SKM-1 treated with dmso at 0.1 percent for 144 hours (cell line): ENCODE measurements around the gene CHAC1.
A peak's percentile ranks its signal among the peaks of the same experiment; 100 is the strongest.
"Not testable (repeated sequence)": the region's sequence is repeated elsewhere in the genome, so short reads cannot be mapped to it uniquely, and the experiment has no call there.

ENCODE experiments used
- DNase-seq: peaks from one replicate; lab custom pipeline; 2025; ENCODE audit not compliant: unreplicated experiment; lab: John Stamatoyannopoulos, UW

CHAC1 gene

DNA sequence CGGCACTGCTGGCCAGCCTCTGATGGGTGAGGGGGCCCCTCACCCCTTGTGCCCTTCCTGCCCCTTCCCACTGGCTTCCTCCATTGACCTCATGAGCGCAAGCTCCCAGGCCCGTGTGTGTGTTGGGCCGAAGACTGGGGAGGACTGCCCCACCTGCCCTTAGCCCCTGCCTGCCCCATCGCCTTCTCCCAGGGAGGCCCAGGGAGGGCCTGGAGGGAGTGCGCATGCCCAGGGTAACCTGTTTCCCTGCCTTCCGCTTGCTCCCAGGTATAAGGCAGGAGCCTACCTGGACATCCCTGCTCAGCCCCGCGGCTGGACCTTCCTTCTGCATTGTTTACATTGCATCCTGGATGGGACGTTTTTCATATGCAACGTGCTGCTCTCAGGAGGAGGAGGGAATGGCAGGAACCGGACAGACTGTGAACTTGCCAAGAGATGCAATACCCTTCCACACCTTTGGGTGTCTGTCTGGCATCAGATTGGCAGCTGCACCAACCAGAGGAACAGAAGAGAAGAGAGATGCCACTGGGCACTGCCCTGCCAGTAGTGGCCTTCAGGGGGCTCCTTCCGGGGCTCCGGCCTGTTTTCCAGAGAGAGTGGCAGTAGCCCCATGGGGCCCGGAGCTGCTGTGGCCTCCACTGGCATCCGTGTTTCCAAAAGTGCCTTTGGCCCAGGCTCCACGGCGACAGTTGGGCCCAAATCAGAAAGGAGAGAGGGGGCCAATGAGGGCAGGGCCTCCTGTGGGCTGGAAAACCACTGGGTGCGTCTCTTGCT lies 15.3 kb upstream of the CHAC1 start:
- DNase-seq = no peak

DNA sequence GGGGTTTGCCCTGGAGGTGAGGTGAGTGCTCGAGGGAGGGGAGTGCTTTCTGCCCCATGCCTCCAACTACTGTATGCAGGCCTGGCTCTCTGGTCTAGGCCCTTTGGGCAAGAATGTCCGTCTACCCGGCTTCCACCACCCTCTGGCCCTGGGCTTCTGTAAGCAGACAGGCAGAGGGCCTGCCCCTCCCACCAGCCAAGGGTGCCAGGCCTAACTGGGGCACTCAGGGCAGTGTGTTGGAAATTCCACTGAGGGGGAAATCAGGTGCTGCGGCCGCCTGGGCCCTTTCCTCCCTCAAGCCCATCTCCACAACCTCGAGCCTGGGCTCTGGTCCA lies 14.8 kb upstream of the CHAC1 start:
- DNase-seq = no peak

DNA sequence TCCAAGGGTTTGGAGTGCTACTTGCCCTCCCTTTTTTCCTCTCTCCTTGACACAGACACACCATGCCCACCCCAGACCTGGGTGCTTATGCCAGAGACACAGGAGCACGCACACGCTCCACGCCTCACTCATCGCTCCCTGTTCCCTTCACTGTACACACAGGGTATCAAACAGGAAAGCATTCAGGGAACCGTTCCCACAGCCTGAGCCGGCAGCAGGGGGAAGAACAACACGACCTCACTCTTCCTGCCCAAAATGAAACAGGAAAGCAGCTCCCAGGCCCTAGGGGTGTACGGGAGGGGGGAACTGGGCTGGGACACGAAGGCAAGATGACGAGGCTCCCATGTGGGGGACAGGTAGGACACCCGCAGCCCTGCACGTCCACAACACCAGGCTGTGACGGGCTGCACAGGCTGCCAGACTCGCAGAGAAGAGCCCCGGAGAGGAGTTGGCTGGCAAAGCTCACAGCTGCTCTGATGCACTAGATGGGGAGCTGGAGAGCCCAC lies 12.9 kb upstream of the CHAC1 start:
- no peak for DNase-seq

DNA sequence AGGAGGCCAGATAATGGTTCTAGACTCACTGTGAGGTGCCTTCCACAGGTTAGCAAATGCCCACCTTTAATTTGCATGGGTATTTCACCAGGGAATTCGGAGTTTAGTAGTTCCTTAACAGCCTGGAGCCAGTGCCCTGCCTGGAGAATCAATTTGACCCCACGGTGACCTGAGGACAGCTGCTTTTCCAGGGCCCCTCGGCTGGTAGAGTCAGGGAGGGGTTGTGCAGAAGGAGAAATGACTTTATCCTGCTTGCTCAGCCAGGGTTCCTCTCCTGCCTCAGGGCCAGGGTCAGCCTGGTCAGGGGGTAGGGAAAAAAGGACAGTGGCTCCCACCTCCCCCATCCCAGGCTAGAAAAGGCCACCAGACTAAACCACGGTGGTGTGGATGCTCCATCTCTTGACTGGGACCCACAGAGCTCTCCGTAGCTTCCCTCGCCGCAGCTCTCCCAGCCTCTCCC lies 12.2 kb upstream of the CHAC1 start:
- no peak for DNase-seq

DNA sequence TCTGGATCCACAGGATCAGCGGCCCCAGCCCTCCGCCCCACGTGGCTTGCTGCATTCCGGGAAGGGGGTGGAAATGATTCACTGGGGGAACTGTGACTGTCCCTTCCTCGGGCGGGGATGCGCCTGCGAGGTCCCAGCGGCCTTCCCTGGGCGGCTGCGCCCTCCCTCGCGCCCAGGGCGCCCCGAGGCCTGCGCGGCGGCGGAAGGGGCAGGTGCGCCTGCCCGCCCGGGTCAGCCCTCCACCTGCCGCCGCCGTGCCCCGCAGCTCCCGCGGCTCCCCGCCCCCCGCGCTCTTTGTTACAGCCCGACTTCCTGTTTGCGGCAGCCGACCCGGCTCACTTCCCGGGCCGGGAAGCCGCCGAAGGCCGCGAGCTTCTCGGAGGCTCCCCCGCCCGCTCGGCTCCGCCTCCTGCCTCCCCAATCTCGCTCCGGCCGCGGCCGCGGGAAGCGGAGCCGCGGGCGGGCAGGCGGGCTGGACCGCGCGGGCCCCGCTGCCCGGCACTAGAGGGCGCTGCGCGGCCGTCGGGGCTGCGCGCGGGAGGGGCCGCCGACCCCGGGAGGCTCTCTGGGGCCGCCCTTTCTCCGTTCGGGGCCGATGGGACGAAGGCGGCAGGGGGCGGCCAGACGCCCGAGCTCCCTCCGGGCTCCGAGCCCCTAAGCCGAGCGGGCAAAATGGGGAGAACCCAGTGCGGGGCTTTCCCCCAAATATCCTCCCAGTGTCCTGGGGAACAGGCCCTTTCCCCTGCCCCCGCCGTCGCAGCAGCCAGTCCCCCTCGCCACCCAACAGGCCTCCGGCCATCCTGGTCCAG lies 11.5 kb upstream of the CHAC1 start:
- DNase-seq = peak; percentile 83

DNA sequence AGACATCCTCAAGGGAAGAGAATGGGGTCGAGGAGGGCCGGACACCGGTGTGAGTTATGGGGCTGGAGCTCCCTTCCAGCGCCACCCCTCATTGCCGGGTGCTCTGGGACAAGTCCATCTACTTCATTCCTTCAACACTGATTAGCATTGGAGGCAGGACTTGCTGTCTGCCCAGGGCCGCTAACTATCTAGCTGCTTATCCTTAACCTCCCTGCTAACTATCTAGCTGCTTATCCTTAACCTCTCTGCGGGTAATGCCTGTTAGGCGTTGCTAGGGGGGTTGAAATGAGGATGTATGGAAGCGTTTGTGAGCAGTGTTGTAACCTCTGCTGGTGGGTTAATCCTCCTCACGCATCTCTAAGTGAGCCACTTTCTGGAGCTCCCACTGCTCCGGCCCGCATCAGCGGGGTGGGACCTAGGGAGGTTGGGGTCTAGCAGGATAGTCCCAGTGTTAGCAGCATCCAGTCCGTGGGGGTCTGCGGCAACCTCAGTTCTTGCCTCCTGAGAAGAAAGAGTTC lies 10.9 kb upstream of the CHAC1 start:
- peak; percentile 83 for DNase-seq

DNA sequence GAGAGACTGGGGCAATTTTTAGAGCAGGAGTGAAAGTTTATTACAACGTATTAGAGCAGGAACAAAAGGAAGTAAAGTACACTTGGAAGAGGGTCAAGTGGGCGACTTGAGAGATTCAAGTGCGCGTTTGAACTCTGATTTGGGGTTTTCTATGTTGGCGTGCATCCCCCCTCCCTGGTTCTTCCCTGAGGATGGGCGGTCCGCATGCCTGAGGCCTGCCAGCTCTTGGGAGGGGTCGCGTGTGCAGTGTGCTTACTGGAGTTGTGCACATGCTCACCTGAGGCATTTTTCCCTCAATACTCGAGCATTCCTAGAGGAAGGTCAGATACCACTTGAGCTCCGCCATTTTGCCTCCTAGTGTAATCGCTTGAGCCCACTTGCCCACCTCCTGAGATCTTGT lies 10.4 kb upstream of the CHAC1 start:
- DNase-seq = no peak

DNA sequence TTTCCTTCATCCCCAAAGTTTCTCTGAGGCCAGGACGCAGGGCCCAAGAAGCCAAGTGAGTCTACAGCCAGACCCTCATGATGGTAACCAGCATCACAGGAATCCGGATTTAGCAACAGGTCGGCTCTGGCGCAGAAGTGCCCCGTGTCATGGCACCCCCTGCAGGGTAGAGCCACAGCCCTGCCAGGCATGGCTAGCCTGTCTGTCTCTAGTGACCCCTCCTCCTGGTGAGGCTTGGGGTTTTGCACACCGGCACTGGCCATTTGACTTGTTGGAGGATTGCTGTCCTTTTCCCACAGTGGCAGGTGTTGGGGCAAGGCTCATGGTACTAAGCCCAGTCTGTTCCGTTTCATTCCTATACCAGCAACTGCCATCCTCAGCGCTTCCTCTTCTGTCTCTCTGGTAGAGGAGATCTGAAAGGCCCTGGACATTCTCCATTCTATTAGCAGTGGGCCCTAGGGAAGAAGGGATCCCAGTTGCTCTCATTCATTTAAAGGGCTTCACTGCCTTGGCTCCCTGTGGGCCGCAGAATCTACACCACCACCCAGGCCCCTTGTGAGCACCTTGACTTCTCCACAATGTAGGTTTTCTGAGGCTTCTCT lies 9.4 kb upstream of the CHAC1 start:
- no peak for DNase-seq

DNA sequence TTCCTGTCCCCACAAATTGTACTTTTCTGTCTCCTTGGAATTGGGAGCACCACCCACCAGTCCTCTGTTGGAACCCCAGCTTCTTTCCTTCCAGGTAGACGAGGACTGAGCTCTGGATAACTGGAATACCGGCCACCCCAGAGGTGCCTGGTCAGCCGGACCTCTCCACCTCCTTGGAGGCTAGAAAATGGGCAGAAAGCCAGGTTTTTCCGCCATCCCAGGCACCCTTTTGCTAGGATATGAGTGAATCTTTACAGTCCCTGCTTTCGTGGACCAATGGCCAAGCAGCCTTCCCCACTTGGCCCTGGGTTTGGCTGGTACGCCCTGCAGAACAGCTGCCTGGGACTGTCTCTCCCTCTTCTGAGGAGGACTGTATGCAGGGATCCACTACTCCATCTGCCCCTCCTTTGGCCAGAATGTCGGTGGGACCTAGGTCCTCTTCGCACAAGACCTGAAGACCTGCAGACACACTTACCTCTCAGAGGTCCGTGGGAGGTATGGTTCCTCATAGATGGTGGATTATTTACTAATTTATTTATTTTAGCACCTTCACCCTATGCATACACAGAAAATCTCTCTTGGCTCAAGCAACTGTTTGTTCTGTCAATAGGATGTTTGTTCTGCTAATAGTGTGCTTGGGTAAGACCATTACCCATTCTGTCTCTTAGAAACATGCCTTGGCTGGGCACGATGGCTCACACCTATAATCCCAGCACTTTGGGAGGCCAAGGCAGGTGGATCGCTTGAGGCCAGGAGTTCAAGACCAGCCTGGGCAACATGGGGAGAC lies 8.6 kb upstream of the CHAC1 start:
- DNase-seq = no peak

DNA sequence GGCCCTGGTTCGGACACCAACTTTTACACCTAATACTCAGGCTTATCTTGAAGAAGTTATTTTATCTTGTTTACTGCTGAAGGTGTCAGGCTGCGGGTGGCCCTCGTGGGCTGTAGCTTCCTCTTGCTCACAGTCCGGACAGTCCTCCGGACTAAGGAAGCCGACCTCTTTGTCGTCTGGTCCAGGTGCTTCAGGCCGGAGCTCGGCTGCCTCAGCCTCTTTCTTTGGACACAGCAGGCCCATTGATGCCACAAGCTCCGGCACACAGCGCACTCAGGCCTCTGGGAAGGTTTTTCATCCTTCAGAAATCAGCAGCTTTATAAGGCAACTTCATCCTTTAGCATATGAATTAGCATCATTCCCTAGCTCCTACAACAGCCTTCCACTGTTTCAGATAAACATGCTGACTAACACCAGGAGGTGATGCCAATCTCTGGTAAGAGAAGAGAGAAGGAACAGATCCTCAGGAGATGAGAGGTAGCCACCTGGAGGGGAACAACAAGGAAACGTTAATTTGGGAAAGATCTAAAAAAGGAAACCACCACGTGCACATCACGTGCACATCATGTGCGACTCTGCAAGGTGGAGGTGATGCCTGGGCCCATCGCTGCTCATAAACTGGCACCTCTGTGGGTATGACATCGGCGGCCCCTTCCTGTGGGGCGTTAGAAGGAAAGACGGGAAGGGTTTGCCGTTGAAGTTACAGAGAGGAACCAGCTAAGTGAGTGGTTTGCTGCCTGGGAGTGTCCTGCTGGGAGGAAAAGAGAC lies 4.4 kb upstream of the CHAC1 start:
- DNase-seq = no peak

DNA sequence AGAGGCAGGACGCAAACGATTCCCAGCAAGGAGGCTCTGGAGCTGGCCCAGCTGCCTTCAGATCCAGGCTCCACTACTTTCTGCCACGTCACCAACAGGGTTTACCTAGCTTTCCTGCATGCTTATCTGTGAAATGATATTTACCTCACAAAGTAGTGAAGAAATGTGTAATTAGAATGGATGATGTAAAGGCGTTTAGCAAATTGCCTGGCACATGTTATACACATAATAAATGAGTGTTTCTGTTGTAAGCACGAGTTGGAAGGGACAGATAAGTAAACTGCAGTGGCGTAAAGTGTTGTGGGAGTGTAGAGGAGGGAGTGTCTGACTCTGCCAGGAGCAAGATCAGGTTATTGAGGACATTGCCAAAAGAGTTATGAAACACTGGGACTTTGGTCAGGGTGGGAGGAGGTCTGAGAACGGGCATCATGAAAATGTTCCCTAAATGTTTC lies 3.5 kb upstream of the CHAC1 start:
- DNase-seq = no peak

DNA sequence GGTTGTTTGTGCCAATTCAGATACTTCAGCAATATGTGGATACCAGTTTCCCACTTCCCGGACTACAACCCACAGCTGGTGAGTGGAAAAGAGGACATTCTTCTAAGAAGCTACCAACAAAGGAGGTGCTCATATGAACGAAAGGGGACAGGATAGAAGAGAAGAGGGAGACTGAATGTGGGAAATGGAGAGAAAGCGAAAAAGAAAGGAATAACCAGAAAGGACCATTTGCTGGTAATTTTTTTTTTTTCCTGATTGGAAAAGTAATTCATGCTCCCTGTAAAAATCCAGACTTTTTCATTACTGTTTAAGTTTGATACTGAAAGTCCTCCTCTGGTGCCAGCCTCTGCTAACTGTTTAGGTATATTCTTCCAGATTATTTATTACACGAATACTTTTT lies 1.5 kb upstream of the CHAC1 start:
- no peak for DNase-seq

DNA sequence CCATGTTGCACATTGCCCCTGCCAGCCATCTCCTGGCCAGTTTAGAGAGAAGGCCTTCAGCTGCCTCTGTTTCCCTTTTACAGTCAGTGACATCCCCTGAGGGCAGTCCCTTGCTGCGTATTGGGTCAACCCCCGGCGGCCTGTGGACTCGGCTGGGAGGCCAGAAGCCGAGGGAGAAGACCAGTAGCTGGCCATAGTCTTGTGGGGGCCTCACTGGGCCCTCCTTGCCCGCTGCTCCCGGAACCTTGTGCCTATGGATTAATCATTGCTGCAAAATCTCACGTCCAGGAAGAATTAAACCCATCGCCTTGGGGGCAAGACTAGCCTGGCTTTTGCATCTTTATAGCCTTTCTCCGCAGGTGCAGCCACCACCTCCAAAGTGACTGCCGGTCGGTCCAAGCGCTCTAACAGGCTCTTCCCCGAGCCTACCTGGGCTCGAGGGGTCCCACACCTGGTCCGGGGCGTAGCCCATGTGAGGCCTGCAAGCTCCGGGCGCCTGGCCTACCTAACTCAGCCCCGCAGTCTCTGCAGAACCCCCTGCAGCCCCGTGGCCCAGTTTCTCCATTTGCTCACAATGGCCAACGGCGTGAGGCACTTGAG lies 870 bp upstream of the CHAC1 start:
- DNase-seq = no peak

DNA sequence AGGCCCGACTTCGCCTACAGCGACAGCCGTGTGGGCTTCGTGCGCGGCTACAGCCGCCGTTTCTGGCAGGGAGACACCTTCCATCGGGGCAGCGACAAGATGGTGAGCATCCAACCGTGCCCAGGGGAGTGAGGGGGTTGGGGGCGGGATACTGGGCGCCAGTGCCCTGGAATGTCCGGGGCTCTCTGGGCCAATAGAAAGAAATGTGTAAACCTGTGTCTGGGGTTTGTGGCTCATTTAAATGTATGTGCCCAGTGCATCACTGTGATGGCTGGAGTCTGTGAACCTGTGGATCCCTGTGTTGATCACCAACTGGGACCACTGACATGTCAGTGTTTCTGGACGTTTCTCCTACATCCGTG lies 423 bp downstream of the CHAC1 start:
- DNase-seq = no peak

DNA sequence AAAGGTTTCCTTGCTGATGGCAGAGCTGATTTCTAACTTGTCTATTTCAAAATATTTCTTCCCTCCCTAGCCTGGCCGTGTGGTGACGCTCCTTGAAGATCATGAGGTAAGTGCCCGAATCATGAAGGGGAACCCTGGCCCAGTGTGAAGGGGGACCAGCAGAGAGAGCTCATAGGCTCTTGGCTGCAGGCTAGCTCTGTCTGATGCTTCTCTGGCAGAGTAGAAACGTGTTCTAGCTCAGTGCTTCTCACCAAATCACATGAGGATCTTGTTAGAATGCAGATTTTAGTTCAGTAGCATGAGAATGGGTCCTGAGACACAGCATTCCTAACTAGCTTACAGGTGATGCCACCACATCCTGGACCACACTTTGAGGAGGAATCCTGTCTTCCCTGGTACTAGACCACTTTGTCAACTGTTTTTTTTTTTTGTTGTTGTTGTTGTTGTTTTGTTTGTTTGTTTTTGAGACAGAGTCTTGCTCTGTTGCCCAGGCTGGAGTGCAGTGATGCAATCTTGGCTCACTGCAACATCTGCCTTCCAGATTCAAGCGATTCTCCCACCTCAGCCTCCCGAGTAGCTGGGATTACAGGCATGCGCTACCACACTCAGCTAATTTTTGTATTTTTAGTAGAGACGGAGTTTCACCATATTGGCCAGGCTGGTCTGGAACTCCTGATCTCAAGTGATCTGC lies 1.0 kb downstream of the CHAC1 start:
- not testable (repeated sequence) for DNase-seq

DNA sequence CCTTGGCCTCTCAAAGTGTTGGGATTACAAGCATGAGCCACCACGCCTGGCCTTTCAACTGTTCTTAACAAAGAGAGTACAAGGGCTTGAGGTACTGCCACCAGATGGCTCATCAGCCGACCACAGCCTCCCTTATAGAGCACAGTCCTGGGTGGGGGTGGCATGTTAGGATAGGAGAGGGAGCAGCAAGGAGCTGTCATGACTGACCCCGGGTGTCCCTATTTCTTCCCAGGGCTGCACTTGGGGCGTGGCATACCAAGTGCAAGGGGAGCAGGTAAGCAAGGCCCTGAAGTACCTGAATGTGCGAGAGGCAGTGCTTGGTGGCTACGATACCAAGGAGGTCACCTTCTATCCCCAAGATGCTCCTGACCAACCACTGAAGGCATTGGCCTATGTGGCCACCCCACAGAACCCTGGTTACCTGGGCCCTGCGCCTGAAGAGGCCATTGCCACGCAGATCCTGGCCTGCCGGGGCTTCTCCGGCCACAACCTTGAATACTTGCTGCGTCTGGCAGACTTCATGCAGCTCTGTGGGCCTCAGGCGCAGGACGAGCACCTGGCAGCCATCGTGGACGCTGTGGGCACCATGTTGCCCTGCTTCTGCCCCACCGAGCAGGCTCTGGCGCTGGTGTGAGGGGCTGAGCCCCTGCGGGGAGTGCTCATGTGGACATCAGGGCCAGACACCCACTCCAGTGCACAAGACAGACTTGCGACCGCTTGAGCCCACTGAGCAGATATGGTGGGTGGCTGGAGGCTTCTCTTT lies 2.1 kb downstream of the CHAC1 start:
- DNase-seq = no peak

DNA sequence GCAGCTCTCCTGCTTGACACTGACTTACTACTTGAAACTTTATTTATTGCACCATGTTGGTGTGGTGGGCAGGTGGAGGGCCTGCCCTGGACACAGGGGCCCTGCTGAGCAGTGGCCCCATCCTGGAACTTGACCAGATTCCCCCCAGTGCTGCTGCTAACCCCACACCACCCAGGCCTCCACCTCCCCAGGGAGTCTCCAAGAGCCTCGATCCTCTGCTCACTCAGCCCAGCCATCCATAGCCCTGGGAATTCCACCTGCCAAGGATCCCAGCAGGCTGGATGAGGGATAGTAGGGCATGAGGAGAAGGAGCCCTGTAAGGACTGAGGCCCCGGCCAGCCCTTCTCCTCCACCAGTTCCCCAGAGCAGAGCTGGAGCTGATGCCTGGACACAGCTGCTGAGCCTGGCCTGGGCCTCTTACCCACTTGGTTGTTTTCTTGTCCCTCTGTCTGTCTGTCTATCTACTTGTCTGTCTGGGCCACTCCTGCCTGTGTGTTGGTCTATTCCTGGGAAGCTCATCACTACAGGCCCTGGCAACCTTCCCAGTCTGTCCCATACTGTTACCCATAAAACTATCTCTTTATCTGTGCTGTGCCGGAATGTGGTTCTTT lies 2.8 kb downstream of the CHAC1 start:
- no peak for DNase-seq

DNA sequence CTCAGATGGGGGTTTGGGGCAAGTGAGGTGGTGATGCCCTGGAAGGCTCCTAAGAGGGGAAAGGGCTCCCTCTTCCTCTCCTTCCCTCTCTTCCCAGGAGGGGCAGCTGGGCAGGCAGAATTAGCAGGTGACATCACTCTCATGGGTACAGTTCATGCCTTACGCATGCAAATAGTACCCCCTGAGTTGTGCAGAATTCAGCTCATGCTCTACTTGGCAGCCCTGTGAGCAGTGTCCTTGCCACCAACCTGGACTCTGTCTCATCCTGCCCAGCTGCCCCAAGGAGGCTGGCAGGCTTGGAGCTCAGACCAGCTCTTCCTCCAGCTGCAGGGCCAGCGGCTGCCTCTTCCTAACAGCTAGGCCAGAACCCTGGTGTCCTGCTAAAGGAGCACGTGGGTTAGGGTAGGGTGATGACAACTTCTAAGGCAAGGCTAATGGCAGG lies 3.3 kb downstream of the CHAC1 start:
- no peak for DNase-seq
